GM12878 (cell line): Measurements from ENCODE around the gene BANP. TPM values are rescaled to one million over a fixed set of nuclear protein-coding genes. Genes with fewer than 3 reads are reported as not detected.

Source experiments
- ATAC-seq: fragments of 200-7000 bp; cut with Tn5 transposase; 3 replicates; pipeline ENCODE4 v1.9.1; 2020; ENCODE audit warnings: mild to moderate bottlenecking, moderate library complexity
- BruUV-seq: library from RNA; stranded (reverse); fragments of 400-500 nt; replicated peaks from 2 replicates; lab custom pipeline; 2021; lab: Mats Ljungman, UMichigan
- CTCF ChIA-PET: fragments of 300-600 bp; sonication (Branson Sonifier 250); formaldehyde crosslinking; extraction: SDS; loops from one replicate; lab custom pipeline; 2021; ENCODE audit warnings: inconsistent platforms; lab: Yijun Ruan, JAX
- POLR2A ChIA-PET: fragments of 350-600 bp; formaldehyde crosslinking; extraction: SDS; loops from one replicate; lab custom pipeline; 2021; ENCODE audit warnings: inconsistent platforms; lab: Charles Lee
- RAD21 ChIA-PET: fragments of 300-600 bp; sonication (Branson Sonifier 250); formaldehyde crosslinking; loops from one replicate; lab custom pipeline; 2023; ENCODE audit warnings: antibody characterized with exemption; ENCODE audit not compliant: unreplicated experiment; lab: Charles Lee
- SMC1A ChIA-PET: fragments of 300-600 bp; sonication (Branson Sonifier 250); formaldehyde crosslinking; loops from one replicate; lab custom pipeline; 2023; ENCODE audit not compliant: unreplicated experiment, uncharacterized antibody; lab: Charles Lee
- DNase-seq: peaks from one replicate; pipeline ENCODE4 v3.0.0-alpha.2; 2011; ENCODE audit warnings: low read depth, low spot score
- FAIRE-seq: peaks from 3 replicates; lab custom pipeline; 2011; peaks lifted over from hg19 to GRCh38; lab: Jason Lieb, UNC
- H2AFZ ChIP-seq: 2 replicates; pipeline ENCODE4 v1.6.0; 2011; ENCODE audit warnings: low read depth, low read length, control low read depth; ENCODE audit not compliant: control insufficient read depth
- H3K27ac ChIP-seq: 2 replicates; pipeline ENCODE4 v1.5.1; 2011; ENCODE audit warnings: control low read depth; ENCODE audit not compliant: control insufficient read depth, insufficient read depth
- H3K27me3 ChIP-seq, 2 experiments: replicated peaks in 1 of 2; 2 replicates each; pipeline versions ENCODE4 v1.6.0 to v1.6.1; 2011; ENCODE audit warnings: low read length in 1 of 2; ENCODE audit not compliant: control insufficient read depth in 2 of 2, insufficient read depth in 2 of 2
- H3K36me3 ChIP-seq, 2 experiments: 2 replicates each; pipeline ENCODE4 v1.5.1; 2011; ENCODE audit warnings: low read length in 1 of 2; ENCODE audit not compliant: control insufficient read depth in 2 of 2, insufficient read depth in 2 of 2
- H3K4me1 ChIP-seq: 2 replicates; pipeline ENCODE4 v1.6.1; 2011; ENCODE audit warnings: mild to moderate bottlenecking, low read length, moderate library complexity, mixed read lengths; ENCODE audit not compliant: control insufficient read depth, insufficient read depth
- H3K4me2 ChIP-seq: 2 replicates; pipeline ENCODE4 v1.6.0; 2011; ENCODE audit warnings: control low read depth; ENCODE audit not compliant: control insufficient read depth, insufficient read depth
- H3K4me3 ChIP-seq: fragments of 200-600 bp; sonication (generic); 2 replicates; pipeline ENCODE4 v1.5.1; 2016
- H3K79me2 ChIP-seq: 2 replicates; pipeline ENCODE4 v1.6.0; 2011; ENCODE audit warnings: low read length; ENCODE audit not compliant: control insufficient read depth, insufficient read depth
- H3K9ac ChIP-seq: 2 replicates; pipeline ENCODE4 v1.8.0; 2011; ENCODE audit warnings: low read length, control low read depth, mixed read lengths; ENCODE audit not compliant: control insufficient read depth, insufficient read depth
- H3K9me3 ChIP-seq: replicated peaks from 3 replicates; pipeline ENCODE4 v1.5.1; 2011; ENCODE audit warnings: mild to moderate bottlenecking, low read length; ENCODE audit not compliant: control insufficient read depth, insufficient read depth
- H4K20me1 ChIP-seq: 2 replicates; pipeline ENCODE4 v1.6.0; 2011; ENCODE audit not compliant: control insufficient read depth, insufficient read depth
- BACH1 ChIP-seq: fragments of 450-650 bp; IDR thresholded peaks from 2 replicates; pipeline ENCODE4 v1.6.1; 2017; ENCODE audit warnings: mild to moderate bottlenecking, borderline replicate concordance
- CBX3 ChIP-seq: fragments of 200-600 bp; sonication (generic); IDR thresholded peaks from 2 replicates; pipeline ENCODE4 v1.6.1; 2016; ENCODE audit warnings: low read depth, borderline replicate concordance
- CHD1 ChIP-seq: IDR thresholded peaks from 2 replicates; pipeline ENCODE4 v1.6.1; 2012; ENCODE audit warnings: low read depth, low read length, improper control_type of control experiment
- LARP7 ChIP-seq: fragments of 450-650 bp; IDR thresholded peaks from 2 replicates; pipeline ENCODE4 v1.6.1; 2017; ENCODE audit warnings: mild to moderate bottlenecking
- RBBP5 ChIP-seq: fragments of 200-600 bp; sonication (generic); conservative IDR thresholded peaks from 2 replicates; pipeline ENCODE4 v1.6.1; 2016
- RUNX3 ChIP-seq: IDR thresholded peaks from 2 replicates; pipeline ENCODE4 v1.6.1; 2012; ENCODE audit warnings: low read length, inconsistent platforms
- SIN3A ChIP-seq: IDR thresholded peaks from 2 replicates; pipeline ENCODE4 v1.6.1; 2012; ENCODE audit warnings: low read depth, low read length, improper control_type of control experiment
- SIX5 ChIP-seq: IDR thresholded peaks from 2 replicates; pipeline ENCODE4 v1.6.1; 2011; ENCODE audit warnings: mild to moderate bottlenecking, low read depth, low read length, moderate library complexity; ENCODE audit not compliant: severe bottlenecking
- SMAD1 ChIP-seq: fragments of 450-650 bp; IDR thresholded peaks from 2 replicates; pipeline ENCODE4 v1.6.1; 2018; ENCODE audit warnings: mild to moderate bottlenecking, low read depth; ENCODE audit not compliant: partially characterized antibody
- SPI1 ChIP-seq: IDR thresholded peaks from 2 replicates; pipeline ENCODE4 v1.6.1; 2011; ENCODE audit warnings: low read depth, mild to moderate bottlenecking, low read length, moderate library complexity, borderline replicate concordance; ENCODE audit not compliant: insufficient read depth
- SREBF2 ChIP-seq: IDR thresholded peaks from 2 replicates; pipeline ENCODE4 v1.6.1; 2012; ENCODE audit warnings: mild to moderate bottlenecking, low read length
- TAF1 ChIP-seq: IDR thresholded peaks from 2 replicates; pipeline ENCODE4 v1.6.1; 2011; ENCODE audit warnings: mild to moderate bottlenecking, low read depth, low read length, borderline replicate concordance
- WGBS: methylation state at CpG from one replicate; pipeline ENCODE4 v1.1.6; 2016; ENCODE audit warnings: low lambda C conversion rate; ENCODE audit not compliant: insufficient replicate concordance, insufficient coverage; ENCODE audit errors: missing lambda C conversion rate; 5-methylcytosine and 5-hydroxymethylcytosine counted together
- in situ Hi-C: fragments of 300-500 bp; cut with MboI; formaldehyde crosslinking; loops from 9 replicates; pipeline ENCODE4 v1.14.3; 2018; ENCODE audit warnings: mixed read lengths
- intact Hi-C: fragments of 100-400 bp; cut with micrococcal nuclease; formaldehyde crosslinking; loops from one replicate; pipeline ENCODE4 v1.14.2; 2022; ENCODE audit not compliant: unreplicated experiment
- polyA plus RNA-seq, 11 experiments: library from polyadenylated mRNA; depleted of rRNA in 4 of 11; unstranded in 6 of 11; stranded (reverse) in 5 of 11; fragments of >200 nt; fragmentation: Nextera tagmentation in 4 of 11; fragmentation: Illumina TruSeq in 1 of 11; extraction: Ambion mirVana in 4 of 11; extraction: Trizol in 1 of 11; gene quantifications; 1 replicate in 1 of 11; 2 replicates in 10 of 11; pipeline versions ENCODE4 v1.2.1 to v1.2.3, GENCODE V29; 2011 to 2016; ENCODE audit warnings: inconsistent platforms in 2 of 11, missing spikeins in 2 of 11, low read depth in 1 of 11
- total RNA-seq, 4 experiments: library from RNA; depleted of rRNA in 3 of 4; stranded (reverse); fragments of >200 nt in 3 of 4; fragmentation: Illumina TruSeq in 1 of 4; extraction: Trizol in 1 of 4; gene quantifications; 2 replicates each; pipeline versions ENCODE4 v1.2.1 to v1.2.3, GENCODE V29; 2013 to 2021
- TF ChIP-seq, protein P1 (sequence below): IDR thresholded peaks from 2 replicates; pipeline ENCODE4 v1.6.1; 2012; ENCODE audit warnings: low read depth, low read length, improper control_type of control experiment
- TF ChIP-seq, protein P2 (sequence below): IDR thresholded peaks from 2 replicates; pipeline ENCODE4 v1.6.1; 2012; ENCODE audit warnings: low read depth, low read length, improper control_type of control experiment

The BANP gene
- total and polyA plus RNA-seq, 10 of the 15 experiments (the other 5 are each of a cell fraction or from before 2014, with no cell fraction given), result 3.9 to 21.9 (median 12.2) TPM

DNA sequence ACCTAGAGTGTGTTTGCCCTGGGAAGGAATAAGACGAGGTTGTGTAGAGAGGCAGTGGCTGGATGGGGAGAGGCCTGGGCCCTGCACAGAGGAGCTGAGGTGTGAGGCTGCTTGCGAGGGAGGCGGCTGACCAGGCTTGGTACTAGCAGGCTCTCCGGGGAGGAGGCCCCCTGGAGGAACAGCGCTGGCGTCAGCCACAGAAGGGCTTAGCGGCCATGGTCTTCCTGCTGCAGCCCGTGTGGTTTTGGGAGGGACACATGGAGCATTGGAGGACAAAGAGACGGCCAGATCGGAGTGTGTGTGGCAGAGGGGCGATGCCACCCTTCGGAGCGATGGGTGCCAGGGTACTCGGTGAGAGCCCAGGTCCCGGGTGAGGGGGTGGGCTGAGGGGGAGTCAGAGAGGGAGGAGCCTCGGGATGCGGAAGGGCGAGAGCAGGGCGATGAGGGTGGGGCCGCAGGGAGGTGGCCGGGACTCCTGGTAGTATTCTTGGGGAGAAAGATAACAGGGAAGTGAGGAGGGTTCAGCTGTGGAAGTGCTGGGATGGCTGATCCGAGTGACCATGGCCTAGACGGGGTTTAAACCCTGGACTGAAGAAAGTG is 8.3 kb downstream of the BANP start (continued):
- TF ChIP-seq, protein P1, sequence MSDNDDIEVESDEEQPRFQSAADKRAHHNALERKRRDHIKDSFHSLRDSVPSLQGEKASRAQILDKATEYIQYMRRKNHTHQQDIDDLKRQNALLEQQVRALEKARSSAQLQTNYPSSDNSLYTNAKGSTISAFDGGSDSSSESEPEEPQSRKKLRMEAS, result no peak
- TF ChIP-seq, protein P2, sequence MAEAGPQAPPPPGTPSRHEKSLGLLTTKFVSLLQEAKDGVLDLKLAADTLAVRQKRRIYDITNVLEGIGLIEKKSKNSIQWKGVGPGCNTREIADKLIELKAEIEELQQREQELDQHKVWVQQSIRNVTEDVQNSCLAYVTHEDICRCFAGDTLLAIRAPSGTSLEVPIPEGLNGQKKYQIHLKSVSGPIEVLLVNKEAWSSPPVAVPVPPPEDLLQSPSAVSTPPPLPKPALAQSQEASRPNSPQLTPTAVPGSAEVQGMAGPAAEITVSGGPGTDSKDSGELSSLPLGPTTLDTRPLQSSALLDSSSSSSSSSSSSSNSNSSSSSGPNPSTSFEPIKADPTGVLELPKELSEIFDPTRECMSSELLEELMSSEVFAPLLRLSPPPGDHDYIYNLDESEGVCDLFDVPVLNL, result no peak

- WGBS, result 78% methylated on average over 5 of the region's 5 CpGs
- Histone ChIP-seq H3K27ac (no peak overlapping the region), H3K27me3 (no peaks in the 10 kb centered on the region), H4K20me1 (no peaks in the 10 kb centered on the region; the same call in 1 of the 2 replicates), H3K4me3 (no peak overlapping the region), H3K4me2 (no peak overlapping the region), H3K9me3 (no peaks in the 10 kb centered on the region), H3K4me1 (peaks cover 25% of the 10 kb centered on the region), H3K9ac (no peak overlapping the region), H3K36me3 (peaks cover 0 to 10% of the 10 kb centered on the region in 2 experiments; a peak in 3 of 4 replicates), H3K79me2 (peaks cover 55% of the 10 kb centered on the region), H2AFZ (no peak overlapping the region)
- in situ Hi-C loops, result loop anchor here (25.0 kb wide), 1 partner anchor 477 kb away; no protein-coding TSS in a partner anchor
- ChIA-PET CTCF (interaction anchor here (0.9 kb wide), 1 partner anchor 478 kb away, joined by 4 read pairs; no protein-coding TSS in a partner anchor), SMC1A (interaction anchor here (1.1 kb wide), 1 partner anchor 12 kb away, joined by 3 read pairs; no protein-coding TSS in a partner anchor), RAD21 (no interaction called here), POLR2A (no interaction called here)
- BruUV-seq, result no TSS peak
- TF ChIP-seq SMAD1, result no peak
- TF ChIP-seq RUNX3, result no peak
- TF ChIP-seq SREBF2, result no peak
- no peak for TF ChIP-seq RBBP5
- TF ChIP-seq SIN3A, result no peak
- no peak for TF ChIP-seq CBX3
- no peak for TF ChIP-seq CHD1
- TF ChIP-seq SIX5, result no peak
- no peak for TF ChIP-seq SPI1
- TF ChIP-seq TAF1, result no peak
- TF ChIP-seq BACH1, result no peak
- TF ChIP-seq LARP7, result no peak
- DNase-seq (no peak), ATAC-seq (no peak), FAIRE-seq (no peak)
- intact Hi-C loops, result no loop called here
Measured at GRCh38 chr16:87960296-87960695, 9.1 kb downstream of the BANP start.
